Endothelial cell of umbilical vein (primary cell): ENCODE data around the gene ATXN7. TPM values are rescaled to one million over a fixed set of nuclear protein-coding genes. Genes with fewer than 3 reads are reported as not detected.

ENCODE experiments used
- Bru-seq: library from RNA; stranded (reverse); fragments of 400-500 nt; gene quantifications from one replicate; lab custom pipeline; 2021; lab: Mats Ljungman, UMichigan
- BruChase-seq, 2 experiments: library from RNA; stranded (reverse); fragments of 400-500 nt; gene quantifications; one replicate each; lab custom pipeline; 2021; lab: Mats Ljungman, UMichigan
- BruUV-seq: library from RNA; stranded (reverse); fragments of 400-500 nt; replicated peaks from 2 replicates; lab custom pipeline; 2021; lab: Mats Ljungman, UMichigan
- CTCF ChIA-PET: fragments of 300-600, 350-600 bp; sonication (Branson Sonifier 250); formaldehyde crosslinking; loops from one replicate; lab custom pipeline; 2021; ENCODE audit warnings: antibody characterized with exemption, inconsistent platforms; lab: Charles Lee
- POLR2A ChIA-PET: fragments of 300-600, 350-600 bp; sonication (Branson Sonifier 250); formaldehyde crosslinking; loops from one replicate; lab custom pipeline; 2021; ENCODE audit warnings: antibody characterized with exemption, inconsistent platforms; lab: Charles Lee
- DNase-seq: peaks from one replicate; pipeline ENCODE4 v3.0.0-alpha.2; 2011; ENCODE audit warnings: low read depth, low spot score
- FAIRE-seq: peaks from 2 replicates; lab custom pipeline; 2011; peaks lifted over from hg19 to GRCh38; lab: Jason Lieb, UNC
- H2AFZ ChIP-seq: 2 replicates; pipeline ENCODE4 v1.6.0; 2012; ENCODE audit warnings: low read depth, low read length, control low read depth, inconsistent platforms
- H3K27ac ChIP-seq: 2 replicates; pipeline ENCODE4 v1.5.1; 2011; ENCODE audit warnings: low read depth, mild to moderate bottlenecking, control low read depth, low read length, moderate library complexity; ENCODE audit not compliant: insufficient read depth
- H3K27me3 ChIP-seq, 2 experiments: 2 replicates each; pipeline versions ENCODE4 v1.6.0 to v1.6.1; 2011; ENCODE audit warnings: low read length in 2 of 2, mixed read lengths in 1 of 2; ENCODE audit not compliant: control insufficient read depth in 2 of 2, insufficient read depth in 2 of 2
- H3K36me3 ChIP-seq, 2 experiments: 2 replicates in 1 of 2; 3 replicates in 1 of 2; pipeline ENCODE4 v1.5.1; 2011; ENCODE audit warnings: low read length in 2 of 2, mild to moderate bottlenecking in 1 of 2, moderate library complexity in 1 of 2; ENCODE audit not compliant: control insufficient read depth in 2 of 2, insufficient read depth in 2 of 2; ENCODE audit errors: extremely low read depth in 1 of 2
- H3K4me1 ChIP-seq: 3 replicates; pipeline ENCODE4 v1.5.1; 2011; ENCODE audit warnings: mild to moderate bottlenecking, low read length; ENCODE audit not compliant: control insufficient read depth, insufficient read depth; ENCODE audit errors: extremely low read depth
- H3K4me2 ChIP-seq: 2 replicates; pipeline ENCODE4 v1.6.1; 2011; ENCODE audit warnings: low read length, control low read depth, mixed read lengths; ENCODE audit not compliant: insufficient read depth
- H3K4me3 ChIP-seq, 3 experiments: fragments of 200-600 bp in 1 of 3; sonication (generic), shearing (Covaris generic) in 1 of 3; replicated peaks in 1 of 3; 2 replicates each; pipeline ENCODE4 v1.5.1; 2011 to 2016; ENCODE audit warnings: control low read depth in 3 of 3, low read length in 3 of 3, mild to moderate bottlenecking in 2 of 3, inconsistent platforms in 1 of 3, low read depth in 1 of 3, moderate library complexity in 1 of 3; ENCODE audit not compliant: insufficient read depth in 1 of 3
- H3K79me2 ChIP-seq: 2 replicates; pipeline ENCODE4 v1.6.0; 2012; ENCODE audit warnings: low read length, inconsistent platforms; ENCODE audit not compliant: control insufficient read depth, insufficient read depth
- H3K9ac ChIP-seq: replicated peaks from 2 replicates; pipeline ENCODE3; 2011; ENCODE audit warnings: low read length, control low read depth; ENCODE audit not compliant: insufficient read depth; ENCODE audit errors: extremely low read depth
- H3K9me1 ChIP-seq: replicated peaks from 3 replicates; pipeline ENCODE4 v1.6.0; 2011; ENCODE audit warnings: mild to moderate bottlenecking, low read length; ENCODE audit not compliant: control insufficient read depth, insufficient read depth; ENCODE audit errors: extremely low read depth
- H3K9me3 ChIP-seq: replicated peaks from 2 replicates; pipeline ENCODE4 v1.5.1; 2012; ENCODE audit warnings: low read length, inconsistent platforms; ENCODE audit not compliant: control insufficient read depth, insufficient read depth
- H4K20me1 ChIP-seq: replicated peaks from 2 replicates; pipeline ENCODE3; 2011; ENCODE audit warnings: mild to moderate bottlenecking, low read length; ENCODE audit not compliant: control insufficient read depth, insufficient read depth; ENCODE audit errors: extremely low read depth
- MYC ChIP-seq: IDR thresholded peaks from one replicate; pipeline ENCODE4 v1.6.1; 2011; ENCODE audit warnings: mild to moderate bottlenecking, low read depth, low read length
- POLR2AphosphoS5 ChIP-seq: IDR thresholded peaks from 2 replicates; pipeline ENCODE4 v1.6.1; 2012; ENCODE audit warnings: low read depth, mild to moderate bottlenecking, control low read depth, low read length, moderate library complexity; ENCODE audit not compliant: insufficient read depth
- dilution Hi-C: fragments of 300-500 bp; cut with MboI; formaldehyde crosslinking; loops from one replicate; pipeline ENCODE4 v1.15.0; 2019; ENCODE audit warnings: low sequenced_read_pairs; ENCODE audit not compliant: extremely low pct_ligation_motif_present
- intact Hi-C: fragments of 100-400 bp; cut with micrococcal nuclease; formaldehyde crosslinking; loops from one replicate; pipeline ENCODE4 v1.10.0; 2022
- long read RNA-seq: library from polyadenylated mRNA; stranded (forward); transcript quantifications from one replicate; pipeline ENCODE4 v2.0.0, GENCODE V29; 2021
- polyA minus RNA-seq, 3 experiments: library from RNA; depleted of rRNA, polyadenylated mRNA; stranded (reverse); fragments of >200 nt; gene quantifications; 1 replicate in 1 of 3; 2 replicates in 2 of 3; pipeline ENCODE4 v1.2.3, GENCODE V29; 2011
- polyA plus RNA-seq, 4 experiments: library from polyadenylated mRNA; depleted of rRNA in 3 of 4; stranded (reverse) in 3 of 4; unstranded in 1 of 4; fragments of >200 nt; gene quantifications; 2 replicates each; pipeline versions ENCODE4 v1.2.1 to v1.2.3, GENCODE V29; 2011 to 2012; ENCODE audit warnings: missing spikeins in 1 of 4
- total RNA-seq: library from RNA; stranded (reverse); gene quantifications from 2 replicates; pipeline ENCODE4 v1.2.3, GENCODE V29; 2021

The ATXN7 gene, protein sequence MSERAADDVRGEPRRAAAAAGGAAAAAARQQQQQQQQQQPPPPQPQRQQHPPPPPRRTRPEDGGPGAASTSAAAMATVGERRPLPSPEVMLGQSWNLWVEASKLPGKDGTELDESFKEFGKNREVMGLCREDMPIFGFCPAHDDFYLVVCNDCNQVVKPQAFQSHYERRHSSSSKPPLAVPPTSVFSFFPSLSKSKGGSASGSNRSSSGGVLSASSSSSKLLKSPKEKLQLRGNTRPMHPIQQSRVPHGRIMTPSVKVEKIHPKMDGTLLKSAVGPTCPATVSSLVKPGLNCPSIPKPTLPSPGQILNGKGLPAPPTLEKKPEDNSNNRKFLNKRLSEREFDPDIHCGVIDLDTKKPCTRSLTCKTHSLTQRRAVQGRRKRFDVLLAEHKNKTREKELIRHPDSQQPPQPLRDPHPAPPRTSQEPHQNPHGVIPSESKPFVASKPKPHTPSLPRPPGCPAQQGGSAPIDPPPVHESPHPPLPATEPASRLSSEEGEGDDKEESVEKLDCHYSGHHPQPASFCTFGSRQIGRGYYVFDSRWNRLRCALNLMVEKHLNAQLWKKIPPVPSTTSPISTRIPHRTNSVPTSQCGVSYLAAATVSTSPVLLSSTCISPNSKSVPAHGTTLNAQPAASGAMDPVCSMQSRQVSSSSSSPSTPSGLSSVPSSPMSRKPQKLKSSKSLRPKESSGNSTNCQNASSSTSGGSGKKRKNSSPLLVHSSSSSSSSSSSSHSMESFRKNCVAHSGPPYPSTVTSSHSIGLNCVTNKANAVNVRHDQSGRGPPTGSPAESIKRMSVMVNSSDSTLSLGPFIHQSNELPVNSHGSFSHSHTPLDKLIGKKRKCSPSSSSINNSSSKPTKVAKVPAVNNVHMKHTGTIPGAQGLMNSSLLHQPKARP
- total RNA-seq (27.1 and 34.7 TPM in 2 replicates), polyA plus RNA-seq (21.2 and 28.6 TPM in 2 replicates), polyA minus RNA-seq (78.3 and 88.7 TPM in 2 replicates), Bru-seq, nascent RNA (percentile 87 among the genes with signal in this experiment), BruChase-seq, experiment 1, labeled RNA remaining after a 6-hour chase (percentile 63 among the genes with signal in this experiment), BruChase-seq, experiment 2, labeled RNA remaining after a 2-hour chase (percentile 72 among the genes with signal in this experiment)
- polyA plus RNA-seq (2011; cell fraction: cytosol; rRNA removed), result 8.6 and 9.0 TPM in 2 replicates
- polyA plus RNA-seq (2011; cell fraction: nucleus; rRNA removed), result 77.3 and 82.2 TPM in 2 replicates
- 8.2 and 8.7 TPM in 2 replicates for polyA plus RNA-seq (2012)
- polyA minus RNA-seq (2011; cell fraction: cytosol; rRNA and poly(A)+ RNA removed), result 17.6 TPM
- polyA minus RNA-seq (2011; cell fraction: nucleus; rRNA and poly(A)+ RNA removed), result 167 and 237 TPM in 2 replicates
- long read RNA-seq, partial matches to known transcripts, result 3 of 9 reads
- long read RNA-seq, other reads (novel, unspliced or antisense), result 3 of 9 reads

- Histone ChIP-seq H3K4me2 (peak within 1 kb of the TSS; percentile 93), H3K27me3 (no peaks in the 10 kb centered on the region), H3K9me3 (no peaks in the 10 kb centered on the region), H3K4me3 (peak within 1 kb of the TSS; percentile 42 to 99 (median 68)), H3K9me1 (no peaks in the 10 kb centered on the region), H3K9ac (peak within 1 kb of the TSS; percentile 93), H3K79me2 (peaks cover 63% of the 10 kb centered on the region), H3K27ac (peak within 1 kb of the TSS; percentile 75), H4K20me1 (no peaks in the 10 kb centered on the region), H3K4me1 (peaks cover 12% of the 10 kb centered on the region), H3K36me3 (no peaks in the 10 kb centered on the region), H2AFZ (peak within 1 kb of the TSS; percentile 78)
- BruUV-seq, result no TSS peak
- ChIA-PET POLR2A (no interaction called here), CTCF (interaction anchor here (1.3 kb wide), 1 partner anchor 45 kb away, joined by 4 read pairs; no protein-coding TSS in a partner anchor)
- intact Hi-C loops (loop anchor here (1.0 to 5.0 kb wide), 3 partner anchors 49 to 129 kb away; partner anchors contain the start of gene SCAANT1), dilution Hi-C loops (no loop called here)
- FAIRE-seq (no peak), DNase-seq (peak; percentile 50)
- no peak for TF ChIP-seq MYC
- peak; percentile 49 for TF ChIP-seq POLR2AphosphoS5
These were observed at the start of gene ATXN7, which contains the start of gene THOC7 for GRCh38 chr3:63863150-63864007. Gene ATXN7 (plus strand): TSS chr3:63863867. CDS start chr3:63912599, 48,732 bp downstream. Gene THOC7 (minus strand): TSS chr3:63863805. CDS start chr3:63863790, 15 bp downstream.
